ENCODE measurements around the gene SCNN1A. TPM values are rescaled to one million over a fixed set of nuclear protein-coding genes. Genes with fewer than 3 reads are reported as not detected.

The SCNN1A gene
- total RNA-seq, 1 experiment from 2014 or later, result 17.1 TPM

GRCh38 chr12:6386038-6386437 lies 10.7 kb upstream of the SCNN1A start:
- CTCF ChIA-PET, result no interaction called here
- Histone ChIP-seq H3K4me1 (ENCODE audit: control insufficient read depth, insufficient read depth, low read length) (no peaks in the 10 kb centered on the region), H3K27me3 (ENCODE audit: control insufficient read depth, insufficient read depth, low read length) (no peaks in the 10 kb centered on the region), H3K36me3 (ENCODE audit: control insufficient read depth, insufficient read depth, low read length) (peaks cover 5% of the 10 kb centered on the region; the same call in 1 of the 2 replicates), H3K9me3 (ENCODE audit: control insufficient read depth, insufficient read depth, low read depth, low read length) (no peaks in the 10 kb centered on the region), H3K27ac (ENCODE audit: low read length) (no peak overlapping the region), H3K4me3 (ENCODE audit: low read depth in 2 of 2, low read length in 2 of 2) (no peak overlapping the region)
- BruUV-seq (replicated peaks), result no TSS peak
- no peak for TF ChIP-seq CTCF (IDR thresholded peaks at IDR 0.05)
- TF ChIP-seq SIN3A (IDR thresholded peaks at IDR 0.05; ENCODE audit: borderline replicate concordance, insufficient read depth, low read depth, low read length), result no peak
- no peak for TF ChIP-seq REST (IDR thresholded peaks at IDR 0.05; ENCODE audit: insufficient read depth in 1 of 2, low read depth in 2 of 2, low read length in 1 of 2)
- no peak for TF ChIP-seq TCF7L2 (IDR thresholded peaks at IDR 0.05; ENCODE audit: low read depth, low read length)
- no peak for TF ChIP-seq POLR2AphosphoS5 (IDR thresholded peaks at IDR 0.05; ENCODE audit: low read depth, low read length)
- POLR2A ChIA-PET, result no interaction called here
- DNase-seq (ENCODE audit: low read depth, low spot score) (no peak), ATAC-seq (no peak)
- in situ Hi-C loops (cut with HindIII; ENCODE audit: low pct_unique_long_range_greater_than_20kb, low sequenced_read_pairs), result no loop called here
- intact Hi-C loops (cut with micrococcal nuclease; ENCODE audit: unreplicated experiment), result no loop called here

- H3K4me1 ChIP-seq (ENCODE audit: control insufficient read depth, insufficient read depth, low read length), result no peaks in the 10 kb centered on the region
- ATAC-seq (no peak), DNase-seq (ENCODE audit: low read depth, low spot score) (no peak)
- POLR2A ChIA-PET, result no interaction called here
- H3K36me3 ChIP-seq (ENCODE audit: control insufficient read depth, insufficient read depth, low read length), result peaks cover 5% of the 10 kb centered on the region; the same call in 1 of the 2 replicates
- intact Hi-C loops (cut with micrococcal nuclease; ENCODE audit: unreplicated experiment), result no loop called here
- H3K4me3 ChIP-seq (ENCODE audit: low read depth in 2 of 2, low read length in 2 of 2), result no peak overlapping the region
- no peaks in the 10 kb centered on the region for H3K27me3 ChIP-seq (ENCODE audit: control insufficient read depth, insufficient read depth, low read length)
- CTCF ChIA-PET, result no interaction called here
- no peak overlapping the region for H3K27ac ChIP-seq (ENCODE audit: low read length)
- BruUV-seq (replicated peaks), result no TSS peak
- H3K9me3 ChIP-seq (ENCODE audit: control insufficient read depth, insufficient read depth, low read depth, low read length), result no peaks in the 10 kb centered on the region
- TF ChIP-seq TCF7L2 (IDR thresholded peaks at IDR 0.05; ENCODE audit: low read depth, low read length) (no peak), SIN3A (IDR thresholded peaks at IDR 0.05; ENCODE audit: borderline replicate concordance, insufficient read depth, low read depth, low read length) (no peak), CTCF (IDR thresholded peaks at IDR 0.05) (no peak), POLR2AphosphoS5 (IDR thresholded peaks at IDR 0.05; ENCODE audit: low read depth, low read length) (no peak)
- in situ Hi-C loops (cut with HindIII; ENCODE audit: low pct_unique_long_range_greater_than_20kb, low sequenced_read_pairs), result no loop called here
These were observed 9.4 kb upstream of the SCNN1A start for GRCh38 chr12:6384499-6385436.
